ENCODE data around the gene STARD3NL. TPM values are rescaled to one million over a fixed set of nuclear protein-coding genes. Genes with fewer than 3 reads are reported as not detected.
"Not testable (repeated sequence)": the region's sequence is repeated elsewhere in the genome, so short reads cannot be mapped to it uniquely, and the experiment has no call there.

The STARD3NL gene
- total RNA-seq, 2 experiments from 2014 or later: 27.9 to 30.8 TPM

GRCh38 chr7:38244516-38244915, 66.5 kb downstream of the STARD3NL start:
- no peak overlapping the region for H3K27ac Mint-ChIP-seq
- H3K9me3 Mint-ChIP-seq (ENCODE audit: low read depth): no peaks in the 10 kb centered on the region
- peaks cover 3% of the 10 kb centered on the region for H3K36me3 Mint-ChIP-seq (ENCODE audit: low read depth)
- ChIA-PET CTCF (no interaction called here), POLR2A (no interaction called here)
- H3K4me3 Mint-ChIP-seq: no peak overlapping the region
- intact Hi-C loops (cut with DNase I, micrococcal nuclease): no loop called here
- no peaks in the 10 kb centered on the region for H3K27me3 Mint-ChIP-seq
- ATAC-seq: no peak
- no peak for DNase-seq
- H3K4me1 Mint-ChIP-seq: peaks cover 2% of the 10 kb centered on the region

DNA sequence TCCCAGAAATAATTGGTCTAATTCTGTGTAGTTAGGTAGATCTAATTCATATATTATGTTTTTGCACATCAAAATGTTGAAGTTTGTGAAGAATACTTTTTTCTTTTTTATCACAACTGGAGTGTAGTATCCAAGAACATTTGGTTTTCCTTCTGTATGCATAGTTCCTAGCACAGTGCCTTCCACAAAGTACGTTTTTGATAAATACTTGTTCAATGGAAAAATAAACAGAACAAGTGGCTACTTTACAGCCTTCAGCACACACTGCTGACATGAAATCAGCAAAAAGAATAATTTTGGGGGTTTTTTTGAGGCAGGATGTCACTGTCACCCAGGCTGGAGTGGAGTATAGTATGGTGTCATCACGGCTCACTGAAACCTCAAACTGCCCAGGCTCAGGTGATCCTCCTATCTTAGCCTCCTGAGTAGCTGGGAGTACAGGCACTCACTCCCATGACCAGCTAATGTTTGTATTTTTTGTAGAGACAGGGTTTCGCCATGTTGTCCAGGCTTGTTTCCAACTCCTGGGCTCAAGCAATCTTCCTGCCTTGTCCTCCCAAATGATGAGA, 67.4 kb downstream of the STARD3NL start:
- CTCF ChIA-PET: interaction anchor here (1.1 kb wide), 1 partner anchor 122 kb away, joined by 3 read pairs; no protein-coding TSS in a partner anchor
- ATAC-seq (peak; percentile 44), DNase-seq (no peak)
- Mint-ChIP-seq H3K27me3 (no peaks in the 10 kb centered on the region), H3K27ac (no peak overlapping the region), H3K9me3 (ENCODE audit: low read depth) (no peaks in the 10 kb centered on the region), H3K4me3 (no peak overlapping the region), H3K36me3 (ENCODE audit: low read depth) (peaks cover 3% of the 10 kb centered on the region), H3K4me1 (peaks cover 2% of the 10 kb centered on the region)
- intact Hi-C loops (cut with DNase I, micrococcal nuclease): no loop called here
- POLR2A ChIA-PET: no interaction called here

GRCh38 chr7:38248069-38248567, 70.1 kb downstream of the STARD3NL start:
- peaks cover 3% of the 10 kb centered on the region for H3K36me3 Mint-ChIP-seq (ENCODE audit: low read depth)
- no peak overlapping the region for H3K4me3 Mint-ChIP-seq
- POLR2A ChIA-PET: no interaction called here
- intact Hi-C loops (cut with DNase I, micrococcal nuclease): no loop called here
- H3K4me1 Mint-ChIP-seq: peaks cover 2% of the 10 kb centered on the region
- H3K9me3 Mint-ChIP-seq (ENCODE audit: low read depth): no peaks in the 10 kb centered on the region
- CTCF ChIA-PET: no interaction called here
- ATAC-seq (peak; percentile 23), DNase-seq (no peak)
- H3K27ac Mint-ChIP-seq: no peak overlapping the region
- no peaks in the 10 kb centered on the region for H3K27me3 Mint-ChIP-seq

DNA sequence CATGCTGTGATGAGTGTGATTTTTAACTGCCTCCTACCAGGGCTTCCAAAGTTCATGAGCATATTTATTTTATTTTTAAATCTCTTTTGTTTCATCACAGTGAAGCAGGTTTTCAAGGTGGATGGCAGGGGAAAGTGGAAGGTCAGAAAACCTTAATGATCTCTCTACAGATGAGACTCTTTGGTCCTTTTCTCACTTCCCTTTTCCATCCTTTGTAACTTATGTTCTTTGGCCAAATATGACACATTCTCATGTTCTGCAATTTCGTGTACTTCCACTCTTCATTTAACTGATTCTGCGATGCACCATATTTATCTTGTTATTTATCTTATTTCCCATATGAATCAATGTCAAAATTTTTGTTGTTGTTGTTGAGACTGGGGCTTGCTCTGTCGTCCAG, 71.8 kb downstream of the STARD3NL start:
- H3K4me3 Mint-ChIP-seq; intact Hi-C loops (cut with DNase I, micrococcal nuclease): not testable (repeated sequence)

DNA sequence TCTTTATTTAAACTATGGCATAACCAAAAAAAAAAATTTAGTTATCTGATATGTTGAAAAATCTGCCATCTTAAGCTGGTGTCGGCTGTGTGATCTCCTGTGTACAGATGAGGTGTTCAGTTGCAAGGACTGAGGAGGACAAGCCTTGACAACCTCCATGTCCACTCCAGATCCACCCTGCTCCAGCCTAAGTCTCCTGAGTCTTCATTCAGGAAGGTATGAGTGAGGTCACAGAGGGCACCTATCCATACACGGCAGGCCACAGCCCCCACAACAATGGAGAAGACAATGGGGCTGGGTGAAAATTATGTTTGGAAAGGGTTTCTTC, 79.3 kb downstream of the STARD3NL start:
- H3K9me3 Mint-ChIP-seq (ENCODE audit: low read depth): no peaks in the 10 kb centered on the region
- H3K4me1 Mint-ChIP-seq: no peaks in the 10 kb centered on the region
- ChIA-PET CTCF (no interaction called here), POLR2A (no interaction called here)
- H3K27me3 Mint-ChIP-seq: no peaks in the 10 kb centered on the region
- DNase-seq (no peak), ATAC-seq (no peak)
- H3K36me3 Mint-ChIP-seq (ENCODE audit: low read depth): no peaks in the 10 kb centered on the region
- no peak overlapping the region for H3K4me3 Mint-ChIP-seq
- H3K27ac Mint-ChIP-seq: no peak overlapping the region
- intact Hi-C loops (cut with DNase I, micrococcal nuclease): no loop called here

More for the DNA sequence above, 71.8 kb downstream of the STARD3NL start:
- H3K27me3 Mint-ChIP-seq; POLR2A ChIA-PET; H3K27ac Mint-ChIP-seq; H3K4me1 Mint-ChIP-seq; ATAC-seq; H3K36me3 Mint-ChIP-seq (ENCODE audit: low read depth); DNase-seq; H3K9me3 Mint-ChIP-seq (ENCODE audit: low read depth): not testable (repeated sequence)
- CTCF ChIA-PET: interaction anchor here (0.9 kb wide), 1 partner anchor 81 kb away, joined by 3 read pairs; no protein-coding TSS in a partner anchor

DNA sequence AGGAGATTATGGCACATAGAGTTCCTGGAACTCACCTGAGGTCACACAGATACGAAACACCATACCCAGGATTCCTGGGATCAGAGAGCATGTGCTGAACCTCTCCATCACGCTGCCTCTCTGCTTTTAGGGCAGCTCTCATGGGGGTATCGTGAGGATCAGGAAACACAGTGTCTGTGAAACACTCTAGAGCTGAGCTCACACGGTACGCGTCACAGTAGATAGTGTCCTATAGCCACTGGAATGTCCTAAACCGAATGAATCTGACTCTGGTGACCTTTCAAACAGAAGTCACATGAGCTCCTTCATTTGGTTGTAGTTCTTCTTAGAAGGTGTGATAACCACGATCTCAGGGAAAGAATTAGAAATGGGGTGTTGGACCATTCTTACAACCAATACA, 81.1 kb downstream of the STARD3NL start:
- H3K4me1 Mint-ChIP-seq; CTCF ChIA-PET; H3K27me3 Mint-ChIP-seq; H3K4me3 Mint-ChIP-seq; intact Hi-C loops (cut with DNase I, micrococcal nuclease); DNase-seq; H3K9me3 Mint-ChIP-seq (ENCODE audit: low read depth); H3K36me3 Mint-ChIP-seq (ENCODE audit: low read depth); ATAC-seq; H3K27ac Mint-ChIP-seq; POLR2A ChIA-PET: not testable (repeated sequence)

DNA sequence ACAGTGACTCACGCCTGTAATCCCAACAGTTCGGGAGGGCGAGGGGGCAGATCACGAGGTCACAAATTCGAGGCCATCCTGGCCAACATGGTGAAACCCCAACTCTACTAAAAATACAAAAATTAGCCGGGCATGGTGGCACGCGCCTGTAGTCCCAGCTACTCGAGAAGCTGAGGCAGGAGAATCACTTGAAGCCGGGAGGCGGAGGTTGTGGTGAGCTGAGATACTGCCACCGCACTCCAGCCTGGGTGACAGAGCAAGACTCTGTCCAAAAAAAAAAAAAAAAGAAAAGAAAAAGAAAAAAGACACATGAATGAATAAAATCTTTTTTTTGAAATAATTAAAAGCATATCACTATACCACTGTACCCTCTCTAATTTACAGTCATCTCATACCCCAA, 83.6 kb downstream of the STARD3NL start:
- POLR2A ChIA-PET; H3K27ac Mint-ChIP-seq; intact Hi-C loops (cut with DNase I, micrococcal nuclease); H3K4me3 Mint-ChIP-seq; CTCF ChIA-PET; DNase-seq; H3K4me1 Mint-ChIP-seq; ATAC-seq; H3K36me3 Mint-ChIP-seq (ENCODE audit: low read depth); H3K9me3 Mint-ChIP-seq (ENCODE audit: low read depth); H3K27me3 Mint-ChIP-seq: not testable (repeated sequence)

DNA sequence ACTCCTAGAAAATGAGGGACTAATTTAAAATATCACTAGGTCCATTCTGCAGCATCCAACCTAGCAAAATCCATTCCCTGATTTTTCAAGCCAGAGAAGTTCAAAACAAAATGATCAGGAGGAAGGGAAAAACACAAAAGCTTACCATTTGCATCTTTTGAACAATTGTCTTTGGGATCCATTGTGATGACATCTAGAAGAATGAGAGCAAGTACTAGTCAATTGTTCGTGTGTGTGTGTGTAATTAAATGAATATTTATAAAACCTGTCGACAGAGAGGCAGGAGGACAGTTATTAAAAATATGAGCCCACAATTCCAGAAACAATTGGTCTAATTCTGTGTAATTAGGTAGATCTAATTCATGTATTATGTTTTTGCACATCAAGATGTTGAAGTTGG, 84.0 kb downstream of the STARD3NL start:
- H3K27ac Mint-ChIP-seq; H3K36me3 Mint-ChIP-seq (ENCODE audit: low read depth); CTCF ChIA-PET; DNase-seq; H3K4me3 Mint-ChIP-seq; H3K4me1 Mint-ChIP-seq; POLR2A ChIA-PET; H3K9me3 Mint-ChIP-seq (ENCODE audit: low read depth); intact Hi-C loops (cut with DNase I, micrococcal nuclease); ATAC-seq; H3K27me3 Mint-ChIP-seq: not testable (repeated sequence)

GRCh38 chr7:38262545-38262944, 84.5 kb downstream of the STARD3NL start:
- no peak for DNase-seq
- Mint-ChIP-seq H3K4me3 (no peak overlapping the region), H3K9me3 (ENCODE audit: low read depth) (no peaks in the 10 kb centered on the region), H3K36me3 (ENCODE audit: low read depth) (no peaks in the 10 kb centered on the region), H3K27me3 (no peaks in the 10 kb centered on the region), H3K4me1 (peaks cover 3% of the 10 kb centered on the region), H3K27ac (no peak overlapping the region)
- CTCF ChIA-PET: no interaction called here
- no peak for ATAC-seq
- POLR2A ChIA-PET: no interaction called here
- intact Hi-C loops (cut with DNase I, micrococcal nuclease): no loop called here

DNA sequence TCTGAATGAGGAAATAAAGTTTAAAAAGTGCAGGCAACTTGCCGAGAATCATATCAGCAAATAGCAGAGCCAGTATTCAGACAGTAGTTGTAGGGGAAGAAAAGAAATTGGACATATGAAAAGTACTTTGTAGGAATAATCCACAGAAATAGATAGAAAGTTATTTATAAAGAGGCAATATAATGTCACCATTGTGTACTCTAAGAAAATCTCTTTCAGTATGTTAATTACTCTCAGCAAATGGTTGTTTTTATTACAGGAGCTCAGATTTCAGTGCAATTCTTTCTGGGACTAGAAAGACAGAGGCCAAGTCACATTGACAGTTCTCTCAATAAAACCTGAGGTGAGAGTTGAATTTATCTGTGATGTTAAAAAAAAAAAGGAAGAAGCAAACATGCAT, 85.2 kb downstream of the STARD3NL start:
- intact Hi-C loops (cut with DNase I, micrococcal nuclease); H3K4me3 Mint-ChIP-seq; POLR2A ChIA-PET: not testable (repeated sequence)

DNA sequence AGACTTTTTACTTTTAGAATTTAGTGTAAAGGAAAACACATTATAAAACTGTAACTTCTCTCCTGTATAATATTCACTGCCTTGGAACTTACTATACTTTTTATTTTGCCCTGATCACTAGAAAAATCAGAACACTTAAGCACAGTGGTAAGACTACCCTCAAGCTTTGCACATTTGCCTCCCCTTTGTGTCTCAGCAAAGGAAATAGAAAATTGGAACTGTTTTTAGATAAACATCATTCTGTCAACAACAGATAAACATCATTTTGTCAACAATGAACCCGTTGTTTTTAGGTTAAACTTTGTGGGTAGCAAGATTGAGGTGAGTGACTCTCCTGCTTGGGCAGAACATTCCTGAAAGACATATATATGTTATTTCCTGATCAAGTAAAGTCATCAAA, 86.6 kb downstream of the STARD3NL start:
- H3K27me3 Mint-ChIP-seq; H3K36me3 Mint-ChIP-seq (ENCODE audit: low read depth); POLR2A ChIA-PET; H3K4me3 Mint-ChIP-seq; DNase-seq; H3K9me3 Mint-ChIP-seq (ENCODE audit: low read depth); ATAC-seq; CTCF ChIA-PET; H3K27ac Mint-ChIP-seq; H3K4me1 Mint-ChIP-seq: not testable (repeated sequence)
- intact Hi-C loops (cut with DNase I, micrococcal nuclease): loop anchor here in 1 of 2 experiments (5.0 kb wide), 1 partner anchor 93 kb away; no protein-coding TSS in a partner anchor

More for the DNA sequence above, 85.2 kb downstream of the STARD3NL start:
- DNase-seq; H3K36me3 Mint-ChIP-seq (ENCODE audit: low read depth); H3K27me3 Mint-ChIP-seq; ATAC-seq; H3K4me1 Mint-ChIP-seq; H3K9me3 Mint-ChIP-seq (ENCODE audit: low read depth); CTCF ChIA-PET; H3K27ac Mint-ChIP-seq: not testable (repeated sequence)

GRCh38 chr7:38265958-38266357, 87.9 kb downstream of the STARD3NL start:
- POLR2A ChIA-PET; H3K27me3 Mint-ChIP-seq; CTCF ChIA-PET; H3K4me1 Mint-ChIP-seq; H3K36me3 Mint-ChIP-seq (ENCODE audit: low read depth); ATAC-seq; DNase-seq; H3K27ac Mint-ChIP-seq; H3K4me3 Mint-ChIP-seq; H3K9me3 Mint-ChIP-seq (ENCODE audit: low read depth): not testable (repeated sequence)
- intact Hi-C loops (cut with DNase I, micrococcal nuclease): loop anchor here in 1 of 2 experiments (5.0 kb wide), 1 partner anchor 91 kb away; no protein-coding TSS in a partner anchor

Data from activated CD4-positive, alpha-beta T cell treated with anti-CD3 and anti-CD28 coated beads for 36 hours (primary cell).